Measurements from ENCODE around the gene TMC1. TPM values are rescaled to one million over a fixed set of nuclear protein-coding genes. Genes with fewer than 3 reads are reported as not detected.

TMC1 gene
- total and polyA plus RNA-seq, 2 of the 13 experiments (the other 11 are each of a cell fraction or from before 2014, with no cell fraction given) = 0.02 to 0.03 TPM

DNA sequence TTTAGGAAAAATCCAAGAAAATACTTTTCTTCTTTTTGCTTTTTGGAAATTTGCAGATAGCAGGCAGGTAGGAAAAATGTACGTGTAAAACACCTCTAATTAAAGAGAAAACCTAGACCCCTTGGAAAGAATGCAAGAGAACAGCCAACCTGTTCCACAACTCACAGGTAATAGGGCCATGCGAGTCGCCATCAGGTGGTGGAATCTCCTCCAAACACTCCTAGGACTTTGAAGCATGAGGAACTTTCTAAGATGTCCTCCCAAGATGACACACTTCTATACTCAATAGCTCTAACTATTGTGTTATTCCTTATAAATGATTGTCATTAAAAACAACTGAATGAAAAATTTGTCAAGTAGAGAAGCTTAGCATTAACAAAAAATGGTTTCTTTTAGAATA, 174.0 kb downstream of the TMC1 start:
- no peak for FAIRE-seq
- ATAC-seq = no peak
- intact Hi-C loops (cut with micrococcal nuclease; ENCODE audit: unreplicated experiment) (no loop called here), in situ Hi-C loops (cut with HindIII; ENCODE audit: extremely low pct_ligation_motif_present, low pct_unique_long_range_greater_than_20kb) (no loop called here)
- POLR2A ChIA-PET = no interaction called here
- H3K9ac ChIP-seq (ENCODE audit: insufficient read depth, low read depth, low read length) = no peak overlapping the region
- no TSS peak for BruUV-seq (replicated peaks)
- CTCF ChIA-PET (ENCODE audit: low intra/inter-chr PET ratio, low total read pairs) = no interaction called here
- no peaks in the 10 kb centered on the region for H3K27me3 ChIP-seq (ENCODE audit: control insufficient read depth in 1 of 2, insufficient read depth in 2 of 2, low read length in 2 of 2)
- H3K36me3 ChIP-seq (replicated peaks in 1 of 2; ENCODE audit: control insufficient read depth in 1 of 2, insufficient read depth in 2 of 2, low read length in 2 of 2) = no peaks in the 10 kb centered on the region
- H3K79me2 ChIP-seq (ENCODE audit: insufficient read depth, low read length) = no peaks in the 10 kb centered on the region
- H3K4me2 ChIP-seq (ENCODE audit: low read depth, low read length) = no peak overlapping the region
- no peaks in the 10 kb centered on the region for H3K9me3 ChIP-seq (ENCODE audit: low read length)
- no peak overlapping the region for H3K4me3 ChIP-seq (replicated peaks in 1 of 3; ENCODE audit: insufficient read depth in 1 of 3, low read depth in 2 of 3, low read length in 3 of 3)
- no peak for DNase-seq (ENCODE audit: low spot score)
- H3K27ac ChIP-seq (ENCODE audit: extremely low read length, insufficient read depth, low read length) = no peak overlapping the region
- no peak for TF ChIP-seq ZNF317 (CRISPR knock-in tag; IDR thresholded peaks at IDR 0.05)
- TF ChIP-seq, protein P1, sequence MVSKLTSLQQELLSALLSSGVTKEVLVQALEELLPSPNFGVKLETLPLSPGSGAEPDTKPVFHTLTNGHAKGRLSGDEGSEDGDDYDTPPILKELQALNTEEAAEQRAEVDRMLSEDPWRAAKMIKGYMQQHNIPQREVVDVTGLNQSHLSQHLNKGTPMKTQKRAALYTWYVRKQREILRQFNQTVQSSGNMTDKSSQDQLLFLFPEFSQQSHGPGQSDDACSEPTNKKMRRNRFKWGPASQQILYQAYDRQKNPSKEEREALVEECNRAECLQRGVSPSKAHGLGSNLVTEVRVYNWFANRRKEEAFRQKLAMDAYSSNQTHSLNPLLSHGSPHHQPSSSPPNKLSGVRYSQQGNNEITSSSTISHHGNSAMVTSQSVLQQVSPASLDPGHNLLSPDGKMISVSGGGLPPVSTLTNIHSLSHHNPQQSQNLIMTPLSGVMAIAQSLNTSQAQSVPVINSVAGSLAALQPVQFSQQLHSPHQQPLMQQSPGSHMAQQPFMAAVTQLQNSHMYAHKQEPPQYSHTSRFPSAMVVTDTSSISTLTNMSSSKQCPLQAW (CRISPR knock-in tag; IDR thresholded peaks at IDR 0.05) = no peak
- no peak for TF ChIP-seq ZMAT3 (CRISPR knock-in tag; conservative IDR thresholded peaks at IDR 0.05)
- TF ChIP-seq ZNF546 (CRISPR knock-in tag; conservative IDR thresholded peaks at IDR 0.05) = no peak
- no peak for TF ChIP-seq KLF11 (CRISPR knock-in tag; IDR thresholded peaks at IDR 0.05)
- TF ChIP-seq ATRX (CRISPR knock-in tag; IDR thresholded peaks at IDR 0.05; ENCODE audit: borderline replicate concordance) = no peak
- TF ChIP-seq, protein P2, sequence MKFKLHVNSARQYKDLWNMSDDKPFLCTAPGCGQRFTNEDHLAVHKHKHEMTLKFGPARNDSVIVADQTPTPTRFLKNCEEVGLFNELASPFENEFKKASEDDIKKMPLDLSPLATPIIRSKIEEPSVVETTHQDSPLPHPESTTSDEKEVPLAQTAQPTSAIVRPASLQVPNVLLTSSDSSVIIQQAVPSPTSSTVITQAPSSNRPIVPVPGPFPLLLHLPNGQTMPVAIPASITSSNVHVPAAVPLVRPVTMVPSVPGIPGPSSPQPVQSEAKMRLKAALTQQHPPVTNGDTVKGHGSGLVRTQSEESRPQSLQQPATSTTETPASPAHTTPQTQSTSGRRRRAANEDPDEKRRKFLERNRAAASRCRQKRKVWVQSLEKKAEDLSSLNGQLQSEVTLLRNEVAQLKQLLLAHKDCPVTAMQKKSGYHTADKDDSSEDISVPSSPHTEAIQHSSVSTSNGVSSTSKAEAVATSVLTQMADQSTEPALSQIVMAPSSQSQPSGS (CRISPR knock-in tag; IDR thresholded peaks at IDR 0.05) = no peak
- WGBS (ENCODE audit: low lambda C conversion rate) = 0% methylated on average over 3 of the region's 3 CpGs
- H3K4me1 ChIP-seq (ENCODE audit: insufficient read depth, low read length) = no peaks in the 10 kb centered on the region
- H2AFZ ChIP-seq (ENCODE audit: low read length) = no peak overlapping the region
- H4K20me1 ChIP-seq (ENCODE audit: insufficient read depth, low read length) = no peaks in the 10 kb centered on the region

Data from HepG2 (cell line).